GM23338 (cell line): ENCODE measurements around the gene PIGS. TPM values are rescaled to one million over a fixed set of nuclear protein-coding genes. Genes with fewer than 3 reads are reported as not detected.

Experiments used
- ATAC-seq: fragments of 200-7000 bp; cut with Tn5 transposase; 3 replicates; pipeline ENCODE4 v1.9.1; 2020
- DNase-seq: peaks from one replicate; pipeline ENCODE4 v3.0.0-alpha.2; 2015; ENCODE audit warnings: low spot score
- H2AFZ ChIP-seq: fragments of 200-600 bp; sonication (generic); 2 replicates; pipeline ENCODE4 v1.8.0; 2016; ENCODE audit warnings: antibody characterized with exemption, mild to moderate bottlenecking, moderate library complexity
- H3F3A ChIP-seq: fragments of 200-600 bp; sonication (generic); replicated peaks from 2 replicates; pipeline ENCODE4 v1.8.0; 2017; ENCODE audit warnings: antibody characterized with exemption, mixed run types, low read depth
- H3K27ac ChIP-seq: fragments of 200-600 bp; sonication (generic); 2 replicates; pipeline ENCODE4 v1.6.1; 2016; ENCODE audit warnings: low read depth
- H3K27me3 ChIP-seq: fragments of 200-600 bp; sonication (generic); 2 replicates; pipeline ENCODE4 v1.8.0; 2016; ENCODE audit warnings: mild to moderate bottlenecking, mixed run types, moderate library complexity; ENCODE audit not compliant: insufficient read depth
- H3K36me3 ChIP-seq: fragments of 200-600 bp; sonication (generic); 2 replicates; pipeline ENCODE4 v1.8.0; 2016; ENCODE audit warnings: mild to moderate bottlenecking; ENCODE audit not compliant: insufficient read depth
- H3K4me1 ChIP-seq: fragments of 200-600 bp; sonication (generic); 2 replicates; pipeline ENCODE4 v1.8.0; 2016; ENCODE audit warnings: mild to moderate bottlenecking, moderate library complexity; ENCODE audit not compliant: insufficient read depth
- H3K4me2 ChIP-seq: fragments of 200-600 bp; sonication (generic); 2 replicates; pipeline ENCODE4 v1.7.1; 2017; ENCODE audit warnings: mixed run types
- H3K4me3 ChIP-seq: fragments of 200-600 bp; sonication (generic); 2 replicates; pipeline ENCODE4 v1.6.1; 2016; ENCODE audit warnings: mixed run types
- H3K79me2 ChIP-seq: fragments of 200-600 bp; sonication (generic); replicated peaks from 2 replicates; pipeline ENCODE4 v1.8.0; 2017; ENCODE audit warnings: mild to moderate bottlenecking; ENCODE audit not compliant: insufficient read depth
- H3K9me2 ChIP-seq: fragments of 200-600 bp; sonication (generic); 2 replicates; pipeline ENCODE4 v1.8.0; 2017; ENCODE audit not compliant: insufficient read depth
- H4K20me1 ChIP-seq: fragments of 200-600 bp; sonication (generic); replicated peaks from 2 replicates; pipeline ENCODE4 v1.8.0; 2017; ENCODE audit warnings: mild to moderate bottlenecking; ENCODE audit not compliant: insufficient read depth
- H3K27ac Mint-ChIP-seq: 2 replicates; pipeline ENCODE4 v1.8.0; 2020; ENCODE audit warnings: inconsistent platforms, mild to moderate bottlenecking, moderate library complexity, mixed read lengths
- H3K27me3 Mint-ChIP-seq: 3 replicates; pipeline ENCODE4 v1.8.0; 2022; ENCODE audit warnings: low read depth, mild to moderate bottlenecking, moderate library complexity, mixed read lengths, inconsistent platforms; ENCODE audit not compliant: insufficient read depth, poor library complexity
- H3K36me3 Mint-ChIP-seq: 3 replicates; pipeline ENCODE4 v1.8.0; 2021; ENCODE audit warnings: low read depth, mild to moderate bottlenecking, inconsistent platforms, moderate library complexity, mixed read lengths
- H3K4me1 Mint-ChIP-seq: 3 replicates; pipeline ENCODE4 v1.8.0; 2020; ENCODE audit warnings: mild to moderate bottlenecking, inconsistent platforms, mixed read lengths
- H3K4me3 Mint-ChIP-seq: 3 replicates; pipeline ENCODE4 v1.8.0; 2021; ENCODE audit warnings: moderate library complexity, mild to moderate bottlenecking, inconsistent platforms, mixed read lengths
- H3K9me3 Mint-ChIP-seq: 3 replicates; pipeline ENCODE4 v1.8.0; 2020; ENCODE audit warnings: moderate library complexity, mild to moderate bottlenecking, inconsistent platforms, mixed read lengths
- CREB1 ChIP-seq: fragments of 250-450 bp; sonication (Bioruptor Pico); IDR thresholded peaks from 2 replicates; pipeline ENCODE4 v1.5.0; 2020; ENCODE audit warnings: low read depth, mild to moderate bottlenecking, moderate library complexity
- CTCF ChIP-seq, 2 experiments: fragments of 200-600 bp in 1 of 2; sonication (generic) in 1 of 2; conservative IDR thresholded peaks; 2 replicates each; pipeline versions ENCODE4 v1.5.1 to v1.6.1; 2016 to 2017; ENCODE audit warnings: antibody characterized with exemption in 2 of 2, low read depth in 2 of 2, mild to moderate bottlenecking in 2 of 2, moderate library complexity in 1 of 2
- EZH2 ChIP-seq: fragments of 200-600 bp; sonication (generic); IDR thresholded peaks from one replicate; pipeline ENCODE4 v1.8.0; 2017; ENCODE audit warnings: antibody characterized with exemption, mild to moderate bottlenecking, low read depth; ENCODE audit not compliant: unreplicated experiment
- EZH2phosphoT487 ChIP-seq: fragments of 200-600 bp; sonication (generic); IDR thresholded peaks from one replicate; pipeline ENCODE4 v1.8.1; 2018; ENCODE audit warnings: antibody characterized with exemption; ENCODE audit not compliant: unreplicated experiment
- NANOG ChIP-seq: IDR thresholded peaks from 2 replicates; pipeline ENCODE4 v1.6.1; 2016; ENCODE audit warnings: antibody characterized with exemption, borderline replicate concordance
- ZNF114 ChIP-seq: fragments of 250-450 bp; sonication (Bioruptor Pico); IDR thresholded peaks from 2 replicates; pipeline ENCODE4 v1.5.0; 2020; ENCODE audit warnings: mild to moderate bottlenecking, moderate library complexity
- ZNF462 ChIP-seq: fragments of 250-450 bp; sonication (Bioruptor Pico); IDR thresholded peaks from 2 replicates; pipeline ENCODE4 v1.5.0; 2020; ENCODE audit warnings: mild to moderate bottlenecking, moderate library complexity
- polyA plus RNA-seq: library from polyadenylated mRNA; unstranded; fragments of >200 nt; fragmentation: Nextera tagmentation; extraction: Ambion mirVana; gene quantifications from 2 replicates; pipeline ENCODE4 v1.2.1, GENCODE V29; 2016
- total RNA-seq: library from RNA; depleted of rRNA; stranded (reverse); fragments of >200 nt; shearing (Covaris generic); gene quantifications from 2 replicates; pipeline ENCODE4 v1.2.3, GENCODE V29; 2014

PIGS gene
- total and polyA plus RNA-seq, 2 experiments from 2014 or later = 16.4 to 53.2 TPM

- Histone ChIP-seq H3K4me1 (no peaks in the 10 kb centered on the region; the same call in 1 of the 2 replicates), H3K4me3 (no peak overlapping the region), H3F3A (no peaks in the 10 kb centered on the region), H3K27ac (no peak overlapping the region), H3K36me3 (no peaks in the 10 kb centered on the region), H3K79me2 (no peaks in the 10 kb centered on the region), H3K9me2 (no peaks in the 10 kb centered on the region), H4K20me1 (no peaks in the 10 kb centered on the region), H3K4me2 (no peak overlapping the region), H2AFZ (no peak overlapping the region), H3K27me3 (no peaks in the 10 kb centered on the region)
- peak; percentile 42 for ATAC-seq
- no peak for TF ChIP-seq EZH2phosphoT487
- no peak for TF ChIP-seq EZH2
- TF ChIP-seq ZNF462 (CRISPR knock-in tag) = no peak
- TF ChIP-seq CTCF (conservative IDR thresholded peaks at IDR 0.05; ENCODE audit: low read depth in 2 of 2) = peak in 1 of 2 experiments; percentile 21; a peak in 1 of 4 replicates
- no peak for TF ChIP-seq CREB1
- no peak for TF ChIP-seq ZNF114 (CRISPR knock-in tag)
- no peak for TF ChIP-seq NANOG
- no peak for DNase-seq
- Mint-ChIP-seq H3K36me3 (no peaks in the 10 kb centered on the region), H3K4me3 (no peak overlapping the region), H3K4me1 (0 out of 3 replicates have a peak, but pooled peaks cover 3% of the 10 kb centered on the region), H3K27me3 (peaks cover 10% of the 10 kb centered on the region), H3K9me3 (no peaks in the 10 kb centered on the region), H3K27ac (no peak overlapping the region)
These were observed 36.5 kb downstream of the PIGS start for GRCh38 chr17:28534740-28535375.
